Measurements from ENCODE around the gene VMP1.

DNA sequence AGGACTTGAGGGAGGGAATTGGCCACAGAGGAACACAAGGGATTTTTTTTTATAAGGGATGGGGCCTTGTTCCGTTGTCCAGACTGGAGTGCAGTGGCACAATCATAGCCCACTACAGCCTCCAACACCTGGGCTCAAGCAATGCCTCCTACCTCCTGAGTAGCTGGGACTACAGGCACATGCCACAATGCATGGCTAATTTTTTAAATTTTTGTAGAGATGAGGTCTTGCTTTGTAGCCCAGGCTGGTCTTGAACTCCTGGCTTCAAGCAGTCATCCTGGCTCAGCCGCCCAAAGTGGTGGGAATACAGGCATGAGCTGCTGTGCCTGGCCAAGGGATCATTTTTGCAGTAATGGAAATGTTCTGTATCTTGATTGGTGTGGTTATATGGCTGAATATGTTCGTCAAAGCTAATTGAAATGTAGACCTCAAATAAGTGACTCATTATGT lies 56.9 kb downstream of the VMP1 start:
- no peak for TF ChIP-seq POLR2AphosphoS5 (IDR thresholded peaks at IDR 0.05)
- TF ChIP-seq, protein P1, sequence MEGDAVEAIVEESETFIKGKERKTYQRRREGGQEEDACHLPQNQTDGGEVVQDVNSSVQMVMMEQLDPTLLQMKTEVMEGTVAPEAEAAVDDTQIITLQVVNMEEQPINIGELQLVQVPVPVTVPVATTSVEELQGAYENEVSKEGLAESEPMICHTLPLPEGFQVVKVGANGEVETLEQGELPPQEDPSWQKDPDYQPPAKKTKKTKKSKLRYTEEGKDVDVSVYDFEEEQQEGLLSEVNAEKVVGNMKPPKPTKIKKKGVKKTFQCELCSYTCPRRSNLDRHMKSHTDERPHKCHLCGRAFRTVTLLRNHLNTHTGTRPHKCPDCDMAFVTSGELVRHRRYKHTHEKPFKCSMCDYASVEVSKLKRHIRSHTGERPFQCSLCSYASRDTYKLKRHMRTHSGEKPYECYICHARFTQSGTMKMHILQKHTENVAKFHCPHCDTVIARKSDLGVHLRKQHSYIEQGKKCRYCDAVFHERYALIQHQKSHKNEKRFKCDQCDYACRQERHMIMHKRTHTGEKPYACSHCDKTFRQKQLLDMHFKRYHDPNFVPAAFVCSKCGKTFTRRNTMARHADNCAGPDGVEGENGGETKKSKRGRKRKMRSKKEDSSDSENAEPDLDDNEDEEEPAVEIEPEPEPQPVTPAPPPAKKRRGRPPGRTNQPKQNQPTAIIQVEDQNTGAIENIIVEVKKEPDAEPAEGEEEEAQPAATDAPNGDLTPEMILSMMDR (IDR thresholded peaks at IDR 0.05): no peak

Measured in suprapubic skin (tissue), 3 donors.